HG02852 (cell line): ENCODE measurements around the gene RAB18.
"Not testable (repeated sequence)": the region's sequence is repeated elsewhere in the genome, so short reads cannot be mapped to it uniquely, and the experiment has no call there.

ENCODE experiments used
- ATAC-seq: cut with Tn5 transposase; IDR thresholded peaks from one replicate; pipeline ENCODE4 v1.9.1; 2021; ENCODE audit warnings: mild to moderate bottlenecking, moderate library complexity; ENCODE audit not compliant: unreplicated experiment

The RAB18 gene

DNA sequence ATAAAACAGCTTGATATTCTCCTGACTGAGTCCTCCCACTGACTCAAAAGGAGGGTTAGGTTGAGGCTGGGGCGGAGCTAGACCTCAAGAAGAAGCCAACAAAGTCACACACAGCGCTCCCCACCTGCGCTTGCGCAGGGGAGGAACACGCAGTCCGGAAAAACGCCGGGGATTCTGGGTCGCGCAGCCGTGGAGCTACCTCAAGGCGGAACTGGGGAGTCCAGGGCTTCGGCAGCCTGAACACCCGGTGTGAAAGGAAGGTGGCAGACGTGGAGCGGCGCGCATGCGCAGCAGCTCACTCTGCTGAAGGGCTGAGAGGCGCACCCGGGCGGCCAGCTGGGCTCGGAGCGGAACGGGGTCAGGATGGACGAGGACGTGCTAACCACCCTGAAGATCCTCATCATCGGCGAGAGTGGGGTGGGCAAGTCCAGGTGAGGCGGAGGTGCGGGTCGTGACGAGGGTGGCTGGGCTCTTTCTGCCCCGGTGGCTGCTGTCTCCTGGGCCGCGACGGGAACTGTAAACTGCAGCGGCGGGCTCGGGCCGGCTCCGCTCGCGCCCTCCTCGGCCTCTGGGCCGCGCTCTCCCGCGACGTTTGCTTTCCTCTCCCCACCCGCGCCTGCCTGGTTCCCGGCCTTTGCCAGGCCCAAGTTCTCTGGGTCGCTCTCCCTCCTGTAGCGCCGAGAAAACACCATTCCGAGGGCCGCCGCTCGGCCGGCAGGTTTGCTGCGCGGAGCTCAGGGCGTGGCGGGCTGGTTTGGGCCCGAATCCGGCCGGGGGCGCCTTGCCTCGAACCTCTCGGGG is at the start of gene RAB18:
Gene RAB18, plus strand, starts transcription at position 298 of the 801 bp plus-strand sequence. Its CDS starts 66 bp downstream, at position 364.
- ATAC-seq, result peak; percentile 98

DNA sequence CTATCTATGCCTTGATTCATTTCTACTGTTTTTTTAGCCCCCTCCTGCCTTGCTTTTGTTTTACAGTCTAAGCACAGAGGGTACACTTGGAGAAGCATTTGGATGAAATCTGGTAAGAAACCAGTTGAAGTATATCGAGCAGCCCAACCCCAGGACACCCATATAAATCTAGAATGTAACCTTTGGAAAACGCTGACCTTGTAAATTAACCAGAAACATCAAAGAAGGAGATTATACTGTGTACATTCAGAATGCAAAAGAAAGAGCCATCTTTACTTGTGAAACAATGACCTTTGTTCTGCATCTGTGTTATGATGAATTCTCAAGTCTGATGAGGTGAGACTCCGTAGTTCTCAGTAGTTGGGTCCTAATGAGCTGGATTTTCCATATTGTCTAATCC is 49.3 kb upstream of the RAB18 start:
- ATAC-seq, result no peak

DNA sequence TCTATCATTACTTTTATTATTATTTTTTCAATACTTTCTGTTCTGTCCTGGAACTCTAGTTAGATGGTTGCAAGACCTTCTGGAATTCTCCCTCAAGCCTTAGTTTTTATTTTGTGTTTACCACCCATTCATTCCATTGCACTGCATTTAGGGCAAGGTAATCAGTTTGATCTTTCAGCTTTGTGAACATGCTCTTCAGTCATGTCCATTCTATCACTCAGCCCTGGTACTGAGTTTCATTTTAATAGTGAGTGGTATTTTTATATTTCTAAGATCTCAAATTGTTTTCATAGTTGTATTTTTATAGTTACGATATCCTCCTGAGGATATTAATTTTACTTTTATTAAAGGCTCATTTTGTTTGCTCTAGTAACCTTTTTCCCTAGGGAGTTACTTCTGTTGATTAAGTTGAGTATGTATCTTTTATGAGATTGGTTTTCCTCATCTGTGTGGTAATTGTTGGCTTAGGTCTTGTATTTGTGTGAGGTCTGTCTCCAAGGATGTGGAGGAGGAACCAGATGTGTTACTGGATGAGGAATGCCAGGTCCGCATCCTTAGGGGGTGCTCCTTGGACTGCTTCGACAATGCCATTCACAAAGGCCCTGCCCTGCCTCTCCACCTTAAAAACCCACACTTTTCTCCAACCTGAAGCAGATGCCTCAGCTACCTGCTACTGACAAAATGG is 46.7 kb upstream of the RAB18 start:
- no peak for ATAC-seq

DNA sequence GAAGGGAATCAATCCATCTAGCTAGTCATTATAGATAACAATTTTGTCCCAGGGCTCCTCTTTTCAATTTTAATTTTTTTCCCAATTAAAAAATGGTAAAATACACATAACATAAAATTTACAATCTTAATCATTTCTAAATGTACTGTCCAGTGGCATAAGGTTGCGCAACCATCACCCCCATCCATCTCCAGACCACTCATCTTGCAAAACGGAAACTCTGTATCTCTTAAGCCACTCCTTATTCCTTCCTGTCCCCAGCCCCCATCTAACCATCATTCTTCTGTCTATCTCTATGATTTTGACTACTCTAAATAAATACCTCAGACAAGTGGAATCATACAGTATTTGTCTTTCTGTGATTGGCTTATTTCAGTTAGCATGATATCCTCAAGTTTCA is 46.1 kb upstream of the RAB18 start:
- no peak for ATAC-seq

DNA sequence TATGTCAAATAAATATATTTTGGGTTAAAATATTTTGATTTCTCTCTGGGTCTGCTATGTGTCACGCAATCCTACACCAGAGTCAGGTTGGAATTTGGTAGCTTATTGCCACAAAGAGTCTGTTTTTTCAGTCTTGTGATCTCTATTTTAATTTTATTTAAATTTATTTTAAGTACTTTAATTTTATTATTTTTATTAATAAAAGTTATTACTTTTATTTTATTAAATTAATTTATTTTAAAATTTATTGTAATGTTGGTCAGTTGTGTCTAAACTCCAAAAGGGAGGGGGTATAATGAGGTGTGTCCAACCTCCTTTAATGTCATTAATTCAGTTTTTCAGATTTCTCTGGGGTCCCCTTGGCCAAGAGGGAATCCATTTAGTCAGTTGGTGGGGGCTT is 42.8 kb upstream of the RAB18 start:
- ATAC-seq, result no peak

DNA sequence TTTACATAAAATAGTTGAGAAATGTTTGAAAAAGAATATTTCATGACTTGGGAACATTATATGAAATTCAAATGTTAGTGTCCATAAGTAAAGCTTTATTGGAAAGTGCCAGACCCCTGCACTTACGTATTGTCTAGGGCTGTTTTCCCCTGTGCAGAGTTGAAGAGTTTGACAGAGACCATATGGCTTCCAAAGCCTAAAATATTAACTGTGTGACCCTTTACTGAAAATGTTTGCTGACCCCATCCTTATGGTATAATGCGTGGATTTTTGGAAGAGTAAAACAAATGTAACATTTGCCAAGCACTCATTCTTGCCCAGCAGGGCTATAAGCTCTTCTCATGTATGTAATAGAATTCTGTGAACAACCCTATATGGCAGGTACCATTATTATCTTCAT is 40.1 kb upstream of the RAB18 start:
- ATAC-seq, result no peak

DNA sequence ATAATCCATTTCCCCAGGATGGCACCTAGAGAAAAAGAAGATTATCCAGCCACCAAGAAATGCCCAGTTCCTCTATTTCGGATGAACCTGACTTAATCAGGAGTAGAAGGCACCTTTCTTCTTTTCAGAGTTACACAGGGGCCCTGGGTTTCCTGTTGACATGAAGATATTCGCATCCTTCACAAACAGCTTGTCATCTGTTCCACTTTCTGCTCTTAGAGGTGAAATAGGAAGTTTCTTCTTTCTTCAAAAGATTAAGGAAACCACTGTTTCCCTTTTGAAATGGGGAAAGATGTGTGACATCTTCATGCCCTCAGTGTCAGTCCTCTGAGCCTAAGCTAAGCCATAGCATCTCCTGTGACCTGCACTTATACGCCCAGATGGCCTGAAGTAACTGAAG is 39.1 kb upstream of the RAB18 start:
- peak; percentile 74 for ATAC-seq

DNA sequence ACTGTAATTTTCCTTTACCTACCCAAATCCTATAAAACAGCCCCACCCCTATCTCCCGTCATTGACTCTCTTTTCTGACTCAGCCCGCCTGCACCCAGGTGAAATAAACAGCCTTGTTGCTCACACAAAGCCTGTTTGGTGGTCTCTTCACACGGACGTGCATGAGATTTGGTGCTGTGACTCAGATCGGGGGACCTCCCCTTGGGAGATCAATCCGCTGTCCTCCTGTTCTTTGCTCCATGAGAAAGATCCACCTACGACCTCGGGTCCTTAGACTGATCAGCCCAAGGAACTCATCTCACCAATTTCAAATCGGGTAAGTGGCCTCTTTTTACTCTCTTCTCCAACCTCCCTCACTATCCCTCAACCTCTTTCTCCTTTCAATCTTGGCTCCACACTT is 38.5 kb upstream of the RAB18 start:
- not testable (repeated sequence) for ATAC-seq

DNA sequence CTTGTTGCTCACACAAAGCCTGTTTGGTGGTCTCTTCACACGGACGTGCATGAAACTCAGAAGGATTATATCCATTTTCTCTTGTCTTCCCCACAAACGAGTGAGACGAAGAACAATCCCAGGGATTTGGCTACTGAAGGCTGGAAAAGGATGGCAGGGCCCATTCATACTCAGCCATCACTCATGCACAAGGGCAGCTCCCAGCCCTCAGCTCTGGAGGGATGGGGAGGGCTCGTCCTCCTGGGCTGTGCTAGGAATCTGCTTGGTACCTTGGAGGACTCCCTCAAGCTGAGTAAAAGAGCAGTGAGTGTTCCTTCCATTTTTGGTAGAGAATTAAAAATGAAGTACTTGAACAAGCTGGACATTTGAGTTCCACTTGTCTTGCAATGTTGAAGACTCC is 33.2 kb upstream of the RAB18 start:
- no peak for ATAC-seq

DNA sequence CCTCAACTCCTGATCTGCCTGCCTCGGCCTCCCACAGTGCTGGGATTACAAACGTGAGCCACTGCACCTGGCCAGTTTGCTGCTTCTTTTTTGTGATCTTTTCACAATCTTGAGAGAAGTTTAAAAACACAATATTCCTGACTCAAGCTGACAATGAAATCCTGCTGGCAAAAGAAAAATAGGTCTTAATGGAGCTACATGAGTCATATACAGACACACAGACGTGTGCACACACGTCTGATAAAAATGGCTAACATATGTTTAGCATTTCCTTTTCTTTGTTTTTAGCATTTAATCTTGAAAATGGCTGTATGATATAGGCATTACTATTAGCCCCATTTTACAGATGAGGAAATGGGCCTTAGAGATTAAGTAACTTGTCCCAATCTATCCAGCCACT is 29.4 kb upstream of the RAB18 start:
- no peak for ATAC-seq

DNA sequence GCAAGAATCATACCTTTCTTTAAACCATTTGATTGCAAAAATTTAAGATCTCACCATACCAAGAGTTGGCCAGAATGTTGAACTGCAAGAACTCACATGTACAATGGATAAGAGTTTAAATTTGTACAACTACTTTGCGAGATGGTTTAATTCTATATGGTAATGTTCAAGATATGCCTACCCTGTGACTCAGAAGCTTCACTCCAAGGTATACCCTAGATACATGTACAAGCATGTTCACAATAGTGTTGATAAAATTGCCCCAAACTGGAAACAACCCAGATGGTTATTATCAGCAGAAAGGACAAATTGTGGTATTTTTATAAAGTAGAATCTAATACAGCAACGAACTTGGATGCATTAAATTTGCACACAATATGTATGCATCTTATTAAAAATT is 25.1 kb upstream of the RAB18 start:
- no peak for ATAC-seq

DNA sequence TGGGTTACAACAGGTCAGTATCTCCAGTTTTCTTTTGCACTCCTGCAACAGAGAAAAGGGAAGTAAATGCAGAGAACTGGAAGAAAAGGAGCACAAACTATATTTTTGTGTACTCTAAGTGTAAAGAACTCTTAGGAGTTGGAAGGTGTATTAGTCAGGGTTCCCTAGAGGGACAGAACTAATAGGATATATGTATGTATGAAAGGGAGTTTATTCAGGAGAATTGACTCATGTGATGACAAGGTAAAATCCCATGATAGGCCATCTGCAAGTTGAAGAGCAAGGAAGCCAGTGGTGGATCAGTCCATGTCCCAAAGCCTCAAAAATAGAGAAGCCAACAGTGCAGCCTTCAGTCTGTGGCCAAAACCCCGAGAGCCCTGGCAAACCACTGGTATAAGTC is 22.6 kb upstream of the RAB18 start:
- no peak for ATAC-seq

DNA sequence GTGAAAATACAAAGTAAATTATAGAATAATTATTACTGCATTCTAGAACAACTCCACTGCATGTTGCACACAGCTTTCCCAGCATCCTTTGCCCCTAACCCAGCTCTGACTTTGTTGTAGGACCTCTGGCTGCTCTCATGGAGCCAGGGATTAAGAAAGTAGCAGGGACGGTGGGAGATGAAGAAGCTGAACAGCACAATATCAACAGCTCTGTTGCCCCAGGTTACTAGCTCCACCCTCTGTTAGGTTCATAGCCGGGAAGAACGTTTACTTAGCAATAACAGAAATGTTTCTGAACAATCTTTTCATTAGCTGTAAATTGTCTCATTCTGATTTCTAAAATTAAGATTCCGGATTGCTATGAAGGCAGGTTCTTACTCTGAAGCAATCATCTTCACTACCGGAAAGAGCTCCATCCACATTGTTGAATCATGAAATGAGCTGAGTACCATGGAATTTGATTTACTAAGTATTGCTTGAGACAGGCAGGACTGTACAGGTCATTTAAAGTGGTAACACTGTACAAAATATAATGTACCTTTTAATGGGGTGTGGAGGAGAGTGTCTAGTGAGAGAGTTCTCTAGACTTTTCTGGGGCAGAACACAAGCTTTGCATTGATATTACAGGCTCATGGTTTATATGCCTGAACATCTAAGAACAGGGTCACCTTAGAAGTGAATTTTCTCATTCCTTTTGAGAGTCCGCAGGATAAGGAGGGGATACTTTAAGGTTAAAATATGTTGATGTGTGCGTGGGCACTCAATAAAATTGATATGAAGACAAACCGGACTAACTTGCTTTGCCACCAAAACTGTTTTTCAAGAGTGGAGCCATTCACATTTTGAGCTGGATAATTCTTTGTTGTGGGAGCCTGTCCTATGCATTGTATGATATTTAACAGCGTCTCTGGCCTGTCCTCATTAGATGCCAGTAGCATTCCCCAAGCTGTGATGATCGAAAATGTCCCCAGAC is 20.8 kb upstream of the RAB18 start:
- ATAC-seq, result no peak

DNA sequence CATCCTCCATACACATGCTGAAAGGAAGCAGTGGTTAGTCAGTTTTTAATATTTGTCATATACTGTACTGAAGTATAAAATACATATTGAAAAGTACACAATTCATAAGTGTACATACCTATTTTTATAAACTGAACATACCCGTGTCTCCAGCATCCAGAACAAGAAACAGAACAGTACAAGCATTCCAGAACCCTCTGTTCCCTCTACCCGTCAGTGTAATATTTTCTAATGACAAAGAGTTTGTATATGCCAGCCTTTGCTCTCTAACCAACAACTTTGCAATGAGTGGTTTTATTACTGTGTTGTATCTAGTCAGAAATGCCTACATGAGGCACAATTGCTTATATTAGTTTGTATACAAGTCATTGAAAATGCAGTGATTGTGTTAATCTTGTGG is 18.7 kb upstream of the RAB18 start:
- no peak for ATAC-seq

DNA sequence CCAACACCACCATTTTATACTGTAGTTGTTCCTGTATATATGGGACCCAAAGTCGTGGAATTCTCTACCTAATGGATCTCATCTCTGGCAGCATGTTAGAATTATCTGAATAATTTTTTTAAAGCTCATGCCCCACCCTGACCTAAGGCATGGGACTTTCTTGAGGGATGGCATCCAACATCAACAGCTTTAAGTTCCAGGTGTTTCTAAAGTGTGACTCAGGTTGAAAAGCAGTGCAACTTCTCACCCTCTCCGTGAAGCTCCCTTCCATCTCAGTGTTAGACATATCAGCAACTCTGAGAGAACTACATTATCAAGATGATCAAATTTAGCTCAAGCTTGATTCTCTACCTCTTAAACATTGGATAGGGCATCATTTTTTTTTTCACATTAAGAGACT is 18.1 kb upstream of the RAB18 start:
- no peak for ATAC-seq

DNA sequence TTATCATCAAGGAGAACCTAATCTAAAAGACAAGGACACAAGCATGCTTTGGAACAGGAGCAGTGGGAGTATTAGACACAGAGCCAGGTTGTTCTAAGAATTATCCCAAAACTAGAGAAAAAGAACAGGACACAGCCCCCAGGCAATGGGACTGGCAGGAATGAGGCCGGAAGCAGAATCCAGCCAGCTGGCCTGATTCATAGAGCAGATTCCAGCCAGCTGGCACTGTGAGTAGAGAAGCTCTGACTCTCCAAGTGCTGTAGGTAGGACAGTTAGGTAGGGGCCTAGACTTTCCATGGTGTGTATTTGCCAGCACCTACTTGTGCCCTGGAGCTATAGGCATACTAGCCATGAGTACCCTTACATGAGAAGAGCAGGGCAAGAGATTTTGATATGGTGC is 13.3 kb upstream of the RAB18 start:
- ATAC-seq, result no peak

DNA sequence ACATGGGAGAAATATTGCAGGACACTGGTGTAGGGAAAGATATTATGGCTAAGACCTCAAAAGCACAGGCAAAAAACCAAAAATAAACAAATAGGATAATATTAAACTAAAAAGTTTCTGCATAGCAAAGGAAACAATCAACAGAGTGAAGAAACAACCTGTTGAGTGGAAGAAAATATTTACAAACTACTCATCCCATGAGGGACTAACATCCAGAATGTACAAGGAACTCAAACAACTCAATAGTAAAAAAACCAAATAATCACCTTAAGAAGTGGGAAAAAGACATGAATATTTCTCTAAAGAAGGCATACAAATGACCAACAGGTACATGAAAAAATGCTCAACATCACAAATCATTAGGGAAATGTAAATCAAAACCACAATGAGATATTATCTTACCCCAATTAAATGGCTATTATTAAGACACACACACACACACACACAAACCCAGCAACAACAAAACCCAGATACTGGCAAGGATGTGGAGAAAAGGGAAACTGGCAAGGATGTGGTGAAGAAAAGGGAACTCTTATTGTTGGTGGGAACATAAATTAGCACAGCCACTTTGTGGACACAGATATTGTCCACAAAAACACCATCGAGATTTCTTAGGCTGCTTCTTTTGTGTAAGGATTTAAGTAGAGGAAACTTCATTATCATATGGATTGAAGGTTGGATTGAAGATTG is 9.8 kb upstream of the RAB18 start:
- no peak for ATAC-seq

DNA sequence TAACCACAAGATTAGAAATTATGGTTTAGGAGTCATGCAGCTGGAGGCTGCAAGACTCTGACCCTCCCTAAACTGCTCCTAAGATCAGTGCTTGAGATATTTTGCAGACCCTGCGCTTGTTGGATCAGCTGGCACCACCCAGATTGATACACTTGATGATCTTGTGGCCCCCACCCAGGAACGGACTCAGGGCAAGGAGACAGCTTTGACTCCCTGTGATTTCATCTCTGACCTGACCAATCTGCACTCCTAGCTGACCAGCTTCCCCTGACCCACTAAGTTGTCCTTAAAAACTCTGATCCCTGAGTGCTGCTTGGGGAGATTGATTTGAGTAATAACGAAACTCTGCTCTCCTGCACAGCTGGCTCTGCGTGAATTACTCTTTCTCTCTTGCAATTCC is 8.0 kb upstream of the RAB18 start:
- ATAC-seq, result no peak

DNA sequence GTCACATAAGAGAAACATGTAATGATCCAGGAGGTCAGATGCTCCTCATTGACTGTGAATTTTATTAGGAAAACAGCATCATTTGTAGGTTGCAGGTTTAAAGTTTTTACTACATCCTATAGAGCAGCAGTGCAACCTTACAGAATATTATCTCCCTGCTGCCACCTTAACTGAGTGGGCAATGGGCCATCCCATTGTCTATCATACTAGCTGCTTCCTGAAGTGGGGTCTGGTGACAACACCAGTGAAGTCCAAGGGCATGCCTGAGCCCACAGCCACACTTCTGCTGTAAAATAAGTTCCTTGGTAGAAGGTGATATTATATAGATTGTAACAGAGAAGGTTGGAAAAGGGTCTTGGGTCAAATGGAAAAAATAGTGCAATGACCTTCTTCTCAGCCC is 4.0 kb upstream of the RAB18 start:
- ATAC-seq, result no peak

DNA sequence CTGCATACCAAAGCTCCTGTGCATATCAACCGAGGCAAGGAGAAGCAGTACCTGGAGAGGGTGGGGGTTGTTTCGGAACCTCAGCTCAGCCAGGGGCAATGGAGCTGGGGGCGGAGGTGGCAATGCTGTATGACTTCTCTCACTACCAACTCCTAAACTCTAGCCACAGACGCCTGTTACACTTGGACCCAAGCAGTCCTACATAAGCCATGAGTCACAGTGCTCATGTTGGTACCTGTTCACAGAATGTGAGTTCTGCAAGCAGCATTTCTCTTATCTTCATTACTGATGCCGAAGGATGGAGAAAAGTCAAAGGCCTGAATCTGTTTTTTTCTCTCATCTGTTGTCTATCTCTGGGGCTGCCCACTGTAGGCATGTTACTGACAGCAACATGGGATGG is 3.2 kb upstream of the RAB18 start:
- no peak for ATAC-seq

DNA sequence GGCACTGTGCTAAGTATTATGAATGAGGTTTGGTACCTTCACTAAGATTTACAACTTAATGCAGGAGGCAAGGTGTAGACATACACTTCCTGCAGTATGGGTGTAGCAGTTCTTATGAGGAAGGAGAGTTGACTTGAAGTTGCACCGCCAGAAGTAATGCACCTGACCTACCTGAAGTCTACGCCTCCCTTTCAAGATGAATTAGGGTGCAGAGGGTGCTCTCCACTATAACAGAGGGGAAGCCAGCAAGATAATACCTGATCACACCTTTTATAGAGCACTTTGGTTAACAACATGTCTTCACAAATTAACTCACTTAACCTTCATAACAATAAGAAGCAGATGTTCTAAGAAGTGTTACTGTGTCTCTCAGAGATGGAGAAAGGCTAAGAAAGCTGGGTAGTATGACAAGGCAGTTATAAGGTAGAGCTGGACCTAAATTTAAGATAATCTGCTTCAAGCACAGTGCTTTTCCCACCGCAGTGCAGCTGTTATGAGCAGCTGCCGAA is 552 bp upstream of the RAB18 start:
- ATAC-seq, result no peak
